ENCODE results near the gene DAP.

The DAP gene

DNA sequence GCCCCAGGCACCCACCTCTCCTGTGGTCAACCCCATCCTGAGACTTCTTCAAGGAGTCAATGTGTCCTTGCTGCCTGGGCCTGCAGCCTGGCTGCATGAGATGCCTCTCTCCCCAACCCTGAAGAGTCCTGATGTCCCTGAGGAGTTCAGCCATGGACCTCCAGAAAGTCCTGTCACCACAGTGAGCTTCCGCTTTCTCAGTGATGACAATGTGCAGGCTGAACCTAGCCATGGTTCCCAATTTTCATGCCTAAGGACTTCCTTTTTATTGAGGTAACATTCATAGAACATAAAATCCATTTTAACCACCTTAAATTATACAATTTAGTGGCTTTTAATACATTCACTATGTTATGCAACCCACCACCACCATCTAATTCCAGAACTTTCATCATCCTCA, 29.1 kb downstream of the DAP start:
- Histone ChIP-seq H4K20me1 (ENCODE audit: low read depth, low read length) (peaks cover 5% of the 10 kb centered on the region; the same call in 1 of the 2 replicates), H3K79me2 (ENCODE audit: insufficient read depth, low read length) (peaks cover 10% of the 10 kb centered on the region)

DNA sequence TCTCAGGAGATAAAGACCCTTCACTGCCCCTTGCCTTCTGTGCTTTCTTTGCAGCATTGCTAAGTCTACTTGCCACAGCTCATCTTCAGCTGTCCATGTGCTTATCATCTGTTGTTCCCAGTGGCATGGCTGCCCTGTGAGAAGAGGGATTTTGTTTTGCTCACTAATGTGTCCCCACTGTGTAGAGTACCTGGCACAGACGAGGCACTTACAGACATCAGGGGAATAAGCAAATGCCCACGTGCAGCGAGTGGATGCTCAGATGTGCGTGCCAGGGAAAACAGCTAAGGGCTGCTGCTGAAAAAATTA, 31.0 kb downstream of the DAP start:
- TF ChIP-seq, protein P1, sequence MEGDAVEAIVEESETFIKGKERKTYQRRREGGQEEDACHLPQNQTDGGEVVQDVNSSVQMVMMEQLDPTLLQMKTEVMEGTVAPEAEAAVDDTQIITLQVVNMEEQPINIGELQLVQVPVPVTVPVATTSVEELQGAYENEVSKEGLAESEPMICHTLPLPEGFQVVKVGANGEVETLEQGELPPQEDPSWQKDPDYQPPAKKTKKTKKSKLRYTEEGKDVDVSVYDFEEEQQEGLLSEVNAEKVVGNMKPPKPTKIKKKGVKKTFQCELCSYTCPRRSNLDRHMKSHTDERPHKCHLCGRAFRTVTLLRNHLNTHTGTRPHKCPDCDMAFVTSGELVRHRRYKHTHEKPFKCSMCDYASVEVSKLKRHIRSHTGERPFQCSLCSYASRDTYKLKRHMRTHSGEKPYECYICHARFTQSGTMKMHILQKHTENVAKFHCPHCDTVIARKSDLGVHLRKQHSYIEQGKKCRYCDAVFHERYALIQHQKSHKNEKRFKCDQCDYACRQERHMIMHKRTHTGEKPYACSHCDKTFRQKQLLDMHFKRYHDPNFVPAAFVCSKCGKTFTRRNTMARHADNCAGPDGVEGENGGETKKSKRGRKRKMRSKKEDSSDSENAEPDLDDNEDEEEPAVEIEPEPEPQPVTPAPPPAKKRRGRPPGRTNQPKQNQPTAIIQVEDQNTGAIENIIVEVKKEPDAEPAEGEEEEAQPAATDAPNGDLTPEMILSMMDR (IDR thresholded peaks at IDR 0.05; ENCODE audit: insufficient read depth, low read length, poor library complexity, severe bottlenecking) = no peak
- no peak for TF ChIP-seq EZH2phosphoT487 (conservative IDR thresholded peaks at IDR 0.05; ENCODE audit: low read length)
- no peak overlapping the region for H3K27ac ChIP-seq (ENCODE audit: low read depth, low read length)
- no peak overlapping the region for H3K4me2 ChIP-seq (ENCODE audit: low read depth, low read length, poor library complexity, severe bottlenecking)
- H4K20me1 ChIP-seq (ENCODE audit: low read depth, low read length) = no peaks in the 10 kb centered on the region
- peaks cover 3% of the 10 kb centered on the region for H3K79me2 ChIP-seq (ENCODE audit: insufficient read depth, low read length)
- no peak overlapping the region for H3K9ac ChIP-seq (ENCODE audit: low read length)
- no peaks in the 10 kb centered on the region for H3K9me3 ChIP-seq (ENCODE audit: insufficient read depth, low read length)
- no peak overlapping the region for H2AFZ ChIP-seq (ENCODE audit: low read depth, low read length, severe bottlenecking)
- H3K27me3 ChIP-seq (ENCODE audit: low read length) = no peaks in the 10 kb centered on the region
- H3K4me3 ChIP-seq (ENCODE audit: insufficient read depth, low read length, poor library complexity, severe bottlenecking) = no peak overlapping the region
- no peaks in the 10 kb centered on the region for H3F3A ChIP-seq (ENCODE audit: insufficient read depth)
- H3K36me3 ChIP-seq (ENCODE audit: low read length) = 0 out of 2 replicates have a peak, but pooled peaks cover 6% of the 10 kb centered on the region
- no peaks in the 10 kb centered on the region for H3K9me2 ChIP-seq (replicated peaks; ENCODE audit: insufficient read depth, low read length)

More for the DNA sequence above, 29.1 kb downstream of the DAP start:
- Histone ChIP-seq H3K4me2 (ENCODE audit: low read depth, low read length, poor library complexity, severe bottlenecking) (no peak overlapping the region), H3K27ac (ENCODE audit: low read depth, low read length) (no peak overlapping the region), H3K9me3 (ENCODE audit: insufficient read depth, low read length) (no peaks in the 10 kb centered on the region), H3K36me3 (ENCODE audit: low read length) (peaks cover 6% of the 10 kb centered on the region; the same call in 1 of the 2 replicates), H3K4me3 (ENCODE audit: insufficient read depth, low read length, poor library complexity, severe bottlenecking) (no peak overlapping the region), H3K9ac (ENCODE audit: low read length) (no peak overlapping the region), H2AFZ (ENCODE audit: low read depth, low read length, severe bottlenecking) (no peak overlapping the region), H3K9me2 (replicated peaks; ENCODE audit: insufficient read depth, low read length) (no peaks in the 10 kb centered on the region), H3F3A (ENCODE audit: insufficient read depth) (no peaks in the 10 kb centered on the region), H3K27me3 (ENCODE audit: low read length) (no peaks in the 10 kb centered on the region)
- no peak for TF ChIP-seq EZH2phosphoT487 (conservative IDR thresholded peaks at IDR 0.05; ENCODE audit: low read length)
- TF ChIP-seq, protein P1 (IDR thresholded peaks at IDR 0.05; ENCODE audit: insufficient read depth, low read length, poor library complexity, severe bottlenecking) = no peak

DNA sequence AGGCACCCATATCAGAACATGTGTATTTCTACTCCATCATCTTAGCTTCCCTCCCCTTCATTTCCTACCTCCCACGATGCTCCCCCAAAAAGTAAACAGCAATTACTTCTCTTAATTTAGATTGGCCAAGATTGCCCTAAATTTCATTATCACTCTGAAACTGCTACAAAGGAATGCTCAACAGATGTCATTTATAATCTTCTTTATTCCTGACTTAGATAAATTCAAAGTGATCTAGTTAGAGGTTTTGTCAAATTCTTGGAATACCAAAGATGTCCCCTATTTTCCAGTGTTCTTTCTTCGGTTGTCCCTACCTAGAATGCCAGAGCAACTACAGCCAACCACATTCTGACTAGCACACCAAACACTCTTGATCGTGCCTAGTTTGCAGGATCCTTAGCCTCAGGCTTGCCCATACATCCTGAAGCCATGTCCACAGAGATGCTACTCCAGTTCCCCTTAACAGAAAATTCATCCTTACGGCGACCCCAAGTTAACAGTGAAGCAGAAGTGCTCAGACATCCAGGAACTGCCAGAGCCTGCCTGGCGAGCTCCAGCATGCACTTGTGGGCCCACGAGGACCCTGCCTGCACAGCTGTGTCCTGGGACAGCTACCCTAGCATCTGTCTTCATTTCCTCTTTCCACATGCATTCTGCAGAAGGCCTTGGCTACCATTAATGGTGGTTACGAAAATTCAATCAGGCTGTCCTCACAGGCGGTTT, 31.6 kb downstream of the DAP start:
- Histone ChIP-seq H3F3A (ENCODE audit: insufficient read depth) (no peaks in the 10 kb centered on the region), H3K36me3 (ENCODE audit: low read length) (0 out of 2 replicates have a peak, but pooled peaks cover 6% of the 10 kb centered on the region), H3K9ac (ENCODE audit: low read length) (no peak overlapping the region), H3K27me3 (ENCODE audit: low read length) (no peaks in the 10 kb centered on the region), H3K79me2 (ENCODE audit: insufficient read depth, low read length) (no peaks in the 10 kb centered on the region; the same call in none of the 2 replicates), H3K9me2 (replicated peaks; ENCODE audit: insufficient read depth, low read length) (no peaks in the 10 kb centered on the region), H2AFZ (ENCODE audit: low read depth, low read length, severe bottlenecking) (no peak overlapping the region), H3K9me3 (ENCODE audit: insufficient read depth, low read length) (no peaks in the 10 kb centered on the region), H3K4me3 (ENCODE audit: insufficient read depth, low read length, poor library complexity, severe bottlenecking) (no peak overlapping the region), H4K20me1 (ENCODE audit: low read depth, low read length) (no peaks in the 10 kb centered on the region), H3K4me2 (ENCODE audit: low read depth, low read length, poor library complexity, severe bottlenecking) (no peak overlapping the region), H3K27ac (ENCODE audit: low read depth, low read length) (no peak overlapping the region)
- TF ChIP-seq, protein P1 (IDR thresholded peaks at IDR 0.05; ENCODE audit: insufficient read depth, low read length, poor library complexity, severe bottlenecking) = no peak
- TF ChIP-seq EZH2phosphoT487 (conservative IDR thresholded peaks at IDR 0.05; ENCODE audit: low read length) = no peak

Data from SU-DHL-6 (cell line).